Smooth muscle cell (in vitro differentiated cells): ENCODE measurements around the gene TRAPPC6A. TPM values are rescaled to one million over a fixed set of nuclear protein-coding genes. Genes with fewer than 3 reads are reported as not detected.
A peak's percentile ranks its signal among the peaks of the same experiment; 100 is the strongest.

Experiments
- DNase-seq: peaks from one replicate; lab custom pipeline; 2025; ENCODE audit not compliant: unreplicated experiment; lab: John Stamatoyannopoulos, UW
- H2AFZ ChIP-seq: fragments of 200-600 bp; sonication (generic); 2 replicates; pipeline ENCODE4 v1.6.0; 2016; ENCODE audit warnings: antibody characterized with exemption, low read depth, mild to moderate bottlenecking
- H3F3A ChIP-seq: fragments of 200-600 bp; sonication (generic); 2 replicates; pipeline ENCODE4 v1.6.0; 2017; ENCODE audit warnings: antibody characterized with exemption, low read depth
- H3K27ac ChIP-seq: fragments of 200-600 bp; sonication (generic); 2 replicates; pipeline ENCODE4 v1.5.1; 2016; ENCODE audit warnings: low read depth, mild to moderate bottlenecking
- H3K27me3 ChIP-seq: fragments of 200-600 bp; sonication (generic); 2 replicates; pipeline ENCODE4 v1.6.1; 2016; ENCODE audit warnings: low read depth, mild to moderate bottlenecking
- H3K36me3 ChIP-seq: fragments of 200-600 bp; sonication (generic); 2 replicates; pipeline ENCODE4 v1.5.1; 2016; ENCODE audit warnings: low read depth
- H3K4me1 ChIP-seq: fragments of 200-600 bp; sonication (generic); 2 replicates; pipeline ENCODE4 v1.5.1; 2016; ENCODE audit warnings: low read depth
- H3K4me2 ChIP-seq: fragments of 200-600 bp; sonication (generic); 2 replicates; pipeline ENCODE4 v1.6.0; 2016; ENCODE audit warnings: mild to moderate bottlenecking
- H3K4me3 ChIP-seq: fragments of 200-600 bp; sonication (generic); 2 replicates; pipeline ENCODE4 v1.5.1; 2016; ENCODE audit warnings: mild to moderate bottlenecking
- H3K79me2 ChIP-seq: fragments of 200-600 bp; sonication (generic); 2 replicates; pipeline ENCODE4 v1.6.0; 2016; ENCODE audit warnings: low read depth, mild to moderate bottlenecking
- H3K9ac ChIP-seq: fragments of 200-600 bp; sonication (generic); 2 replicates; pipeline ENCODE4 v1.6.0; 2016; ENCODE audit warnings: low read depth
- H3K9me3 ChIP-seq: fragments of 200-600 bp; sonication (generic); replicated peaks from 2 replicates; pipeline ENCODE4 v1.5.1; 2016; ENCODE audit warnings: low read depth
- H4K20me1 ChIP-seq: fragments of 200-600 bp; sonication (generic); 2 replicates; pipeline ENCODE4 v1.6.0; 2016; ENCODE audit warnings: low read depth
- WGBS: methylation state at CpG from one replicate; pipeline ENCODE4 v1.1.7; 2016; ENCODE audit warnings: low lambda C conversion rate; 5-methylcytosine and 5-hydroxymethylcytosine counted together
- polyA plus RNA-seq: library from polyadenylated mRNA; unstranded; fragments of >200 nt; fragmentation: Nextera tagmentation; extraction: Ambion mirVana; gene quantifications from 2 replicates; pipeline ENCODE4 v1.2.1, GENCODE V29; 2016
- total RNA-seq: library from RNA; depleted of rRNA; stranded (reverse); fragments of >200 nt; gene quantifications from 2 replicates; pipeline ENCODE4 v1.2.3, GENCODE V29; 2014
- TF ChIP-seq, protein P1 (sequence below): fragments of 200-600 bp; sonication (generic); IDR thresholded peaks from 2 replicates; pipeline ENCODE4 v1.5.1; 2017; ENCODE audit warnings: borderline replicate concordance, mild to moderate bottlenecking, antibody characterized with exemption; ENCODE audit not compliant: insufficient read depth, poor library complexity, severe bottlenecking

Gene TRAPPC6A
- total and polyA plus RNA-seq, 2 experiments from 2014 or later: 10.2 to 32.2 TPM

DNA sequence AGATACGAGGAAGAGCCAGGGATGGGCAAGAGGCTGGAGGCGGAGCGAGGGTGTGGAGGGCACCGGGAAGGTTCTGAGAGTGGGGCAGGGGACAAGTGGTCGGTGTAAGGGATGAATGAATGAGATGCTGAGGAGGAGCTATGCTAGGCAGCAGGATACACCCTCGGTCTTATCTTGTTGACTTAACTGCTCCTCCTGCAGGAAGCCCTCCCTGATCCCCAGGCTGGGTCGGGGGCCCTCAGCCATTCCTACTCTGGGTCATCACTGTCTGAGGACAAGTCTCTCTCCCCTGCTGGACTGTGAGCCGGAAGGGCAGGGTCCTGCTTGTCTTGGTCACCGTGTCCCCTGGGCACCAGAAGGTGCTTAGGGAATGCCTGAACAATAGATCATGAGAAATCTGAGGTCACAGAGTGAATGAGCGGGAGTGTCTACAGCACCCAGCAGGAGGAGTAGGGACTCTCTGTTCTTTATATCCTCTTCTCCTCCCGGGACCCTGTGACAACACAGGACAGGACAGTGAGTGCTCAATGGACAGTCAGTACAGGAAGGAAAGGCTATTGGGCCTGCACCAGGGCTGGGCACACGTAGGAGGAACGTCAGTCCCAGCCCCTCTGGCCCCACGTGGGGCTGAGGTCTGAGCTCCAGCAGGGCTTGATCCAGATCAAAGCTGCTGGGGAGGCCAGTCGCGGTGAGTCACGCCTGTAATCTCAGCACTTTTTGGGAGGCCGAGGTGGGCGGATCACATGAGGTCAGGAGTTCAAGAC lies 23.8 kb downstream of the TRAPPC6A start:
- 34% methylated on average over 19 of the region's 19 CpGs for WGBS
- Histone ChIP-seq H3K36me3 (no peaks in the 10 kb centered on the region), H3K79me2 (no peaks in the 10 kb centered on the region), H4K20me1 (peaks cover 13% of the 10 kb centered on the region), H2AFZ (no peak overlapping the region), H3K27ac (no peak overlapping the region), H3K9ac (no peak overlapping the region), H3K27me3 (peaks cover 29% of the 10 kb centered on the region), H3K4me2 (peak overlapping the region; percentile 79), H3K4me3 (peak overlapping the region; percentile 27), H3K4me1 (peaks cover 10% of the 10 kb centered on the region), H3F3A (no peaks in the 10 kb centered on the region), H3K9me3 (no peaks in the 10 kb centered on the region)
- TF ChIP-seq, protein P1, sequence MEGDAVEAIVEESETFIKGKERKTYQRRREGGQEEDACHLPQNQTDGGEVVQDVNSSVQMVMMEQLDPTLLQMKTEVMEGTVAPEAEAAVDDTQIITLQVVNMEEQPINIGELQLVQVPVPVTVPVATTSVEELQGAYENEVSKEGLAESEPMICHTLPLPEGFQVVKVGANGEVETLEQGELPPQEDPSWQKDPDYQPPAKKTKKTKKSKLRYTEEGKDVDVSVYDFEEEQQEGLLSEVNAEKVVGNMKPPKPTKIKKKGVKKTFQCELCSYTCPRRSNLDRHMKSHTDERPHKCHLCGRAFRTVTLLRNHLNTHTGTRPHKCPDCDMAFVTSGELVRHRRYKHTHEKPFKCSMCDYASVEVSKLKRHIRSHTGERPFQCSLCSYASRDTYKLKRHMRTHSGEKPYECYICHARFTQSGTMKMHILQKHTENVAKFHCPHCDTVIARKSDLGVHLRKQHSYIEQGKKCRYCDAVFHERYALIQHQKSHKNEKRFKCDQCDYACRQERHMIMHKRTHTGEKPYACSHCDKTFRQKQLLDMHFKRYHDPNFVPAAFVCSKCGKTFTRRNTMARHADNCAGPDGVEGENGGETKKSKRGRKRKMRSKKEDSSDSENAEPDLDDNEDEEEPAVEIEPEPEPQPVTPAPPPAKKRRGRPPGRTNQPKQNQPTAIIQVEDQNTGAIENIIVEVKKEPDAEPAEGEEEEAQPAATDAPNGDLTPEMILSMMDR: no peak
- DNase-seq: no peak

GRCh38 chr19:45153339-45154063 lies 24.5 kb downstream of the TRAPPC6A start:
- Histone ChIP-seq H3K36me3 (no peaks in the 10 kb centered on the region), H3F3A (no peaks in the 10 kb centered on the region), H3K4me3 (peak overlapping the region; percentile 27), H3K27ac (no peak overlapping the region), H3K4me1 (peaks cover 10% of the 10 kb centered on the region), H3K9me3 (no peaks in the 10 kb centered on the region), H3K79me2 (no peaks in the 10 kb centered on the region), H2AFZ (no peak overlapping the region), H3K9ac (no peak overlapping the region), H4K20me1 (peaks cover 13% of the 10 kb centered on the region), H3K4me2 (peak overlapping the region; percentile 79), H3K27me3 (peaks cover 29% of the 10 kb centered on the region)
- WGBS: 16% methylated on average over 62 of the region's 69 CpGs
- TF ChIP-seq, protein P1: no peak
- peak; percentile 9 for DNase-seq

DNA sequence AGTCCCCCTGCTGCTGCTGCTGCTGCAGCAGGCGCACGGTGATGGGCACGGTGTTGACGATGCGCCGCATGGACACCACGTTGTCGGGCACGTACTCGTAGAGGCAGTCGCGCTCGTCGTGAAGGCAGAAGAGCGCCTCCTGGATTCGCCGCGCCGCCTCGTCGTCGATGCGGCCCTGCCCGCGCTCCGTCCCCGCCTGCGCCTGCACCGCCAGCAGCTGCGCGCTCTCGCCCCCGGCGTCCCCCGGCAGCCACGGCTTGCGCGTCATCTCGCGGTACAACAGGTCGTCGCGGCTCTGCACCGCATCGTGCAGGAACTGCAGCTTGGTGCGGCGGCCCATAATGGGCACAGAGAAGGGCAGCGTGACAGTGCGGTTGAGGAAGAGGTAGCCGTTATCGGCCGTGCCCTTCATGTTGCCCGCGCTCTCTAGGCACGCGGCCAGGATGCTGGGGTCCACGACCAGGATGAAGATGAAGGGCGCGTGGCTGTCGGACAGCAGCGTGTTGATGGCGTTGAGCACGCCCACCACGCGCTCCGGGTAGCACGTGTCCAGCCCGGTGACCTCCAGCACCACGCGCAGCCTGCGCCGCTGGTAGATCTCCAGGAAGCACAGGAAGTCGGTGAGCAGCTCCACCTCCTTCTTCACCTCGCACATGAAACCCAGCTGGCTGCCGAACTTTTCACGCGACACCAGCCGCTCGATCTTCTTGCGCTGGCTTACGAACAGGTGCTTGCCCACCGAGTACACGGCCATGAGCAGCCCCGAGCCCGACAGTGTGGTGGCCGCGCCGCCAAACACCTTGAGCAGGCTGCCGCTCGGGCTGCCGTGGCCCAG lies 25.3 kb downstream of the TRAPPC6A start:
- no peak for DNase-seq
- Histone ChIP-seq H3F3A (no peaks in the 10 kb centered on the region), H3K9me3 (no peaks in the 10 kb centered on the region), H3K27me3 (peaks cover 29% of the 10 kb centered on the region), H4K20me1 (peaks cover 13% of the 10 kb centered on the region), H3K4me3 (peak overlapping the region; percentile 11), H3K4me2 (peak overlapping the region; percentile 79), H3K4me1 (peaks cover 10% of the 10 kb centered on the region), H3K79me2 (no peaks in the 10 kb centered on the region), H2AFZ (no peak overlapping the region), H3K27ac (no peak overlapping the region), H3K36me3 (no peaks in the 10 kb centered on the region), H3K9ac (no peak overlapping the region)
- TF ChIP-seq, protein P1: no peak
- 33% methylated on average over 91 of the region's 91 CpGs for WGBS
